ENCODE results near the gene RHOBTB3. TPM values are rescaled to one million over a fixed set of nuclear protein-coding genes. Genes with fewer than 3 reads are reported as not detected.

The RHOBTB3 gene
- total and polyA plus RNA-seq, 9 donors, result 52.8 to 221 (median 180) TPM

DNA sequence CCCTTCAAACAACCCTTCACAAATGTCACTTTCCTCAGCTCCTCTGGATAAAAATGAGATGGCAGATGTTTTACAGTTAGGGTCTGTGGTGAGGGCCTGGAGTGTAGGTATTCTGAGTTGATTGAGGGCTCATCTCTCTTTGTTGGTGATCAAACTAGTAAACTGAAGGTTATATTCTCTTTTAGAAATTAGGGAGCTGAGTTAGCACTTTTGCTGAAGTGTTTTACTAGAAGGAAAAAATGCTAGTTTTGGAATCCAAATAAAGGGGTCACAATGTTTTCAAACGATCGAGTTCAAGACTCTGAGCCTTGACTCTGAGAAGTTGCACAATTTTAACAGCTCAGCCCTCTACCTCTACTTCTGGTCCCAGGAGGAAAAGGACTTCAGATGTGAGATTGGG lies 23.4 kb downstream of the RHOBTB3 start:
- Histone ChIP-seq H3K36me3 (no peaks in the 10 kb centered on the region), H3K27ac (no peak overlapping the region), H3K27me3 (no peaks in the 10 kb centered on the region), H3K9me3 (no peaks in the 10 kb centered on the region), H3K4me3 (no peak overlapping the region), H3K4me1 (ENCODE audit: insufficient read depth) (peaks cover 11% of the 10 kb centered on the region)
- TF ChIP-seq POLR2A (IDR thresholded peaks at IDR 0.05), result no peak
- TF ChIP-seq CTCF (IDR thresholded peaks at IDR 0.05), result no peak
- TF ChIP-seq EP300 (IDR thresholded peaks at IDR 0.05), result no peak
- WGBS, 3 donors, result 10 to 26% (median 16%) methylated on average over 2 of the region's 2 CpGs
- intact Hi-C loops (cut with DNase I), result no loop called here
- DNase-seq, result no peak

DNA sequence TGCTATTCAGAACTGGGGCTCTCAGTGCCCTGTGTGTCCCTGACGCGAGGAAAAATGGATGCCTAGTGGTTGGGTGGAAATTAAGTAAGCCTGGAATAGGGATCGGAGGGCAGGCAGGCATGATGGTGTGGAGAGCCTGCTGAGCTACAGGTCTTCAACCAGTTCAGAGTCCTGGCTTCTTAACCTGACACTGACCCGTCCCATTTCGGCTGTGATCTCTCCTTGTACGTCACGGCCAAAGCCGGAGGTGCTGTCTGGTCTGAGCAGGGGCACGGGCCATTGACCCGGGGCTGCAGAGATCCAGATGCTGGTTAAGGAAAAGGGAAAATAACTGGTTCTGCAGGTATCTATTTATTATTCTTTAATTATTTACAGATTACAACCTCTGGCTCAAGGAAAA lies 27.9 kb downstream of the RHOBTB3 start:
- Histone ChIP-seq H3K27ac (peak overlapping the region in 1 of 2 donors; percentile 4), H3K27me3 (no peaks in the 10 kb centered on the region), H3K9me3 (no peaks in the 10 kb centered on the region), H3K36me3 (no peaks in the 10 kb centered on the region), H3K4me3 (no peak overlapping the region), H3K4me1 (ENCODE audit: insufficient read depth) (peaks cover 18% of the 10 kb centered on the region)
- no peak for DNase-seq
- WGBS, 3 donors, result 52 to 77% (median 61%) methylated on average over 10 of the region's 10 CpGs
- TF ChIP-seq CTCF (IDR thresholded peaks at IDR 0.05), result no peak
- no peak for TF ChIP-seq POLR2A (IDR thresholded peaks at IDR 0.05)
- TF ChIP-seq EP300 (IDR thresholded peaks at IDR 0.05), result no peak
- intact Hi-C loops (cut with DNase I), result no loop called here

- Histone ChIP-seq H3K36me3 (no peaks in the 10 kb centered on the region), H3K9me3 (no peaks in the 10 kb centered on the region), H3K4me3 (no peak overlapping the region), H3K27ac (peak overlapping the region in 1 of 2 donors; percentile 4), H3K4me1 (ENCODE audit: insufficient read depth) (peaks cover 16% of the 10 kb centered on the region), H3K27me3 (no peaks in the 10 kb centered on the region)
- TF ChIP-seq POLR2A (IDR thresholded peaks at IDR 0.05), result no peak
- TF ChIP-seq CTCF (IDR thresholded peaks at IDR 0.05), result no peak
- no peak for TF ChIP-seq EP300 (IDR thresholded peaks at IDR 0.05)
- WGBS, 3 donors, result 8 to 19% (median 10%) methylated on average over 2 of the region's 2 CpGs
- no peak for DNase-seq
- intact Hi-C loops (cut with DNase I), result no loop called here
Measured at GRCh38 chr5:95759634-95760033, 28.5 kb downstream of the RHOBTB3 start.

GRCh38 chr5:95760273-95761191 lies 29.4 kb downstream of the RHOBTB3 start:
- no peak for DNase-seq
- H3K4me1 ChIP-seq (ENCODE audit: insufficient read depth), result peaks cover 16% of the 10 kb centered on the region
- no peaks in the 10 kb centered on the region for H3K27me3 ChIP-seq
- H3K9me3 ChIP-seq, result no peaks in the 10 kb centered on the region
- no peak overlapping the region for H3K27ac ChIP-seq
- WGBS, 3 donors, result 50 to 60% (median 52%) methylated on average over 3 of the region's 3 CpGs
- H3K36me3 ChIP-seq, result no peaks in the 10 kb centered on the region
- intact Hi-C loops (cut with DNase I), result no loop called here
- no peak overlapping the region for H3K4me3 ChIP-seq
- TF ChIP-seq POLR2A (IDR thresholded peaks at IDR 0.05) (no peak), EP300 (IDR thresholded peaks at IDR 0.05) (no peak), CTCF (IDR thresholded peaks at IDR 0.05) (no peak)
